Activated T-helper 2 cell treated with anti-CD3 and anti-CD28 coated beads, Interferon-gamma antibody, Interleukin-2, Interleukin-4, amounts not matched to agents 10 μg/mL and 5 μg/mL and 100 μg/mL, durations not matched to agents 14 hours and 24 hours and 36 hours (primary cell): ENCODE measurements around the gene IL17RC. TPM values are rescaled to one million over a fixed set of nuclear protein-coding genes. Genes with fewer than 3 reads are reported as not detected.

Experiments
- DNase-seq: peaks from one replicate; pipeline ENCODE4 v3.0.0; 2021; ENCODE audit warnings: low spot score
- H3K27ac Mint-ChIP-seq: one replicate; pipeline ENCODE4 v1.8.0; 2021; ENCODE audit warnings: mixed read lengths
- H3K27me3 Mint-ChIP-seq: one replicate; pipeline ENCODE4 v1.8.0; 2021; ENCODE audit warnings: low read depth, mixed read lengths
- H3K36me3 Mint-ChIP-seq: one replicate; pipeline ENCODE4 v1.8.0; 2021; ENCODE audit warnings: low read depth, mixed read lengths
- H3K4me1 Mint-ChIP-seq: one replicate; pipeline ENCODE4 v1.8.0; 2021; ENCODE audit warnings: low read depth, mixed read lengths
- H3K4me3 Mint-ChIP-seq: one replicate; pipeline ENCODE4 v1.8.0; 2021; ENCODE audit warnings: low read depth, mild to moderate bottlenecking, moderate library complexity, mixed read lengths
- H3K9me3 Mint-ChIP-seq: one replicate; pipeline ENCODE4 v1.8.0; 2021; ENCODE audit warnings: mixed read lengths
- intact Hi-C: fragments of 100-400 bp; cut with micrococcal nuclease; formaldehyde crosslinking; loops from one replicate; pipeline ENCODE4 v1.15.1; 2023
- total RNA-seq: library from RNA; stranded (reverse); gene quantifications from 2 replicates; pipeline ENCODE4 v1.2.3, GENCODE V29; 2022

Gene IL17RC
- total RNA-seq, 1 donor from 2014 or later = 0.27 TPM

- H3K4me1 Mint-ChIP-seq = peaks cover 5% of the 10 kb centered on the region
- H3K4me3 Mint-ChIP-seq = no peak overlapping the region
- no peaks in the 10 kb centered on the region for H3K9me3 Mint-ChIP-seq
- DNase-seq = no peak
- peaks cover 25% of the 10 kb centered on the region for H3K36me3 Mint-ChIP-seq
- H3K27me3 Mint-ChIP-seq = no peaks in the 10 kb centered on the region
- intact Hi-C loops = no loop called here
- H3K27ac Mint-ChIP-seq = no peak overlapping the region
Observed at GRCh38 chr3:9944271-9944670, 27.4 kb downstream of the IL17RC start.

- no peaks in the 10 kb centered on the region for H3K27me3 Mint-ChIP-seq
- no peak for DNase-seq
- H3K4me1 Mint-ChIP-seq = peaks cover 5% of the 10 kb centered on the region
- no peak overlapping the region for H3K27ac Mint-ChIP-seq
- H3K4me3 Mint-ChIP-seq = peak overlapping the region; percentile 48
- intact Hi-C loops = no loop called here
- peaks cover 25% of the 10 kb centered on the region for H3K36me3 Mint-ChIP-seq
- no peaks in the 10 kb centered on the region for H3K9me3 Mint-ChIP-seq
Observed at GRCh38 chr3:9945358-9945757, 28.5 kb downstream of the IL17RC start.

DNA sequence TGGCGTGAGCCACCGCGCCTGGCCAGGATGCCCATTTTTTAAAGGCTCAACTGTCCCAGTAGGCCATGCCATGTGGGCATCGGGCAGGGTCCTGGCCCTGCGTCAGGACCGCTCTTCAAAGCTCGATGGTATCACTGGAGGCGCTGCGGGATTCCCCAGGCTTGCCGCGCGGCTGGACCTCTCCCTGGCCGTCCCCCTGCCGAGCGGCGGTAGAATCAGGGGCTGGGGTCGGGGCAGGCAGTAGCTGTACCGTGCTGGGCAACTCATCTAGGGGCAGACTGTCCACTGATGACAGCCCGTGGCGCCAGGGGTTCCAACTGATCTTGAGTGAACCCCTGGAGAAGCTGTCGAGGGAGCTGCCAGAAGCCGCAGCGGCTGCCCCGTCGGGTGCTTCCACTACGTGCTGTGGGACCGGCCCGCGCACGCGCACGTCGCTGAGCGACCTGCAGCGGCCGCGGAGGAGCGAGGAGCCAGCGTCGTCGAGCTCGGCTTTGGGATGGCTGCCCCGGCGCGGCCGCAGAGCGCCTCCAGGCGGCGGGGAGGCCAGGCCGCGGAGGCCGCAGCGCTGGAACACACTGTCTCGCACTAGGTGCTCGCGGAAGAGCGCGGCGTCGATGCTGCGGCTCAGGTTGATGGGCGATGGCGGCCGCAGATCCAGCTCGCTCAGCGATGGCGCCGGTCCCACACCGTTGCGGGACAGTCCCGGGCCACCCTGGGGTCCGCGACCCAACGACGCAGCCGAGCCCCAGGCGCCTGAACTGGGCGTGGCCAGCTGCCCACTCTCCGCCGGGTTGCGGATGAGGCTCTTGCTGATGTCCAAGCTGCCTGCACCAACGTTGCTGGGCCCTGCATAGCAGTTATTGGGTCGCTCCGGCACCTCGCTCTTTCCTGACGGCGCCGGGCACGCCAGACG lies 29.5 kb downstream of the IL17RC start:
- Mint-ChIP-seq H3K4me3 (peak overlapping the region; percentile 84), H3K27me3 (no peaks in the 10 kb centered on the region), H3K27ac (peak overlapping the region; percentile 87), H3K4me1 (peaks cover 12% of the 10 kb centered on the region), H3K36me3 (peaks cover 22% of the 10 kb centered on the region), H3K9me3 (no peaks in the 10 kb centered on the region)
- peak; percentile 85 for DNase-seq
- intact Hi-C loops = loop anchor here (2.0 kb wide), 1 partner anchor 14 kb away; the partner anchor contains the start of gene CRELD1

DNA sequence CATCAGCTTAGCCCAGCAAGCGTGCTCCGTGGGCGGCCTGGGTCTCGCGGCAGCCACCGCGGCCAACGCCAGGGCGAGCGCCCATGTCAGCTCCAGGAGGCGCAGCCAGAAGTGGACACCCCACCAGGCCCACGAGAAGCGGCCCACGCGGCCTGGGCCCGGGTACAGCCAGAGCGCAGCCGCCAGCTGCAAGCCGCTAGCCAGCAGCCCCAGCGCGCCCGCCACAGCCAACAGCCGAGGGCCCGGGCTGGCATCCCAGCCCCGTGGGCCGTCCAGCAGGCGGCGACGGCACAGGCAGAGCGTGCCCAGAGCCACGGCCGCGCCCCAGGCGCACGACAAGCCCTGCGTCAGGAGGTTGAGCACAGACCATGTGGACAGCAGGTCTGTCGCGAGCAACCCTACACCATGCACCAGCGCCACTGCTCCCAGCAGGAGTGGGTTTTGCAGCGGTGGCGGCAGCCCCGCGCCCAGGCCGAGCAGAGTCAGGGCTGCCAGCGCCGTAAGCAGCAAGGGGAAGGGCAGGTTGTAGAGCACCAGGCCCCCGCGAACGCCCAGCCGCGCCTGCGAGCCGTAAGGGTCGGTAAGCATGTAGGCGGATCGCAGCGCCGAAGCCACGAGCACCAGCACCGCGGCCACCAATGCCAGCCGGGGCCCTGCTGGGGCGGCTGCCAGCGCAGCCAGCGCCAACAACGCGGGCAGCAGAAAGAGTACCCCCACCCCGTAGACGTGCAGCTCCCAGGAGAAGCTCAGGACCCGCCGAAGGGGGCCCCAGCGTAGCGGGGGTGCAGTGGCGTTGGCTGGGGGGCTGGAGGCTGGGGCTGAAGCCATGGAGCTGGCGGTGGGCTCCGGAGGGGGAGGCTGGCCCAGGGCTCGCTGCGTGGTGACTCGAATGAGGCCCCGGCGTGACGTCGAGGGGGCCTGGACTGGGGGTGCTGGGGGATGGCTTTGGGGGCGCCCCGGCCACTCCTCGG lies 30.4 kb downstream of the IL17RC start:
- no peaks in the 10 kb centered on the region for H3K9me3 Mint-ChIP-seq
- H3K36me3 Mint-ChIP-seq = peaks cover 18% of the 10 kb centered on the region
- peaks cover 15% of the 10 kb centered on the region for H3K4me1 Mint-ChIP-seq
- intact Hi-C loops = loop anchor here (2.0 kb wide), 1 partner anchor 15 kb away; the partner anchor contains the start of gene CRELD1
- H3K27me3 Mint-ChIP-seq = no peaks in the 10 kb centered on the region
- no peak overlapping the region for H3K27ac Mint-ChIP-seq
- no peak for DNase-seq
- no peak overlapping the region for H3K4me3 Mint-ChIP-seq

- Mint-ChIP-seq H3K27ac (no peak overlapping the region), H3K4me1 (peaks cover 18% of the 10 kb centered on the region), H3K36me3 (peaks cover 12% of the 10 kb centered on the region), H3K9me3 (no peaks in the 10 kb centered on the region), H3K4me3 (no peak overlapping the region), H3K27me3 (no peaks in the 10 kb centered on the region)
- intact Hi-C loops = no loop called here
- DNase-seq = no peak
Observed at GRCh38 chr3:9948586-9948985, 31.7 kb downstream of the IL17RC start.

GRCh38 chr3:9949115-9949514 lies 32.2 kb downstream of the IL17RC start:
- Mint-ChIP-seq H3K4me1 (peaks cover 18% of the 10 kb centered on the region), H3K27ac (no peak overlapping the region), H3K4me3 (no peak overlapping the region), H3K36me3 (peaks cover 6% of the 10 kb centered on the region), H3K27me3 (no peaks in the 10 kb centered on the region), H3K9me3 (no peaks in the 10 kb centered on the region)
- no peak for DNase-seq
- intact Hi-C loops = no loop called here

DNA sequence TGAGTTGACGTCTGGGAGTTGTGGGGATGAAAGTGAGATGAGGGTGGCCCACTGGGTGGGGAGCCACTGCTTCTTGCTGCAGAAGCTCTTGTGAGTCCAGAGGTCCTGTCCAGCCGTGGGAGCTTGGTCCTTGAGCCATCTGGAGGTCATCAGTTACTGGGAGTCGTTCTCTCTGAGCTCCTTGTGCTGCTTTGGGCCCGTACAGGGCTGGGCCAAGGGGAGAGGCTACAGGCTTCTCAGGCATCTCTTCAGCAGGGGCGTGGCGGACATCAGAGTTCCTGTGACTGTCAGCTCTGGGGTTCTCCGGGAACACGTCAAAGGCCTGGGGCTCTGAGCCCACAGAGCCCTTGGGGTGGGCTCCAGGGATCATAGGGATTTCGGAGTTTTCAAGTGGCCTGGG lies 32.7 kb downstream of the IL17RC start:
- Mint-ChIP-seq H3K4me1 (peaks cover 18% of the 10 kb centered on the region), H3K36me3 (peaks cover 4% of the 10 kb centered on the region), H3K27ac (no peak overlapping the region), H3K27me3 (no peaks in the 10 kb centered on the region), H3K9me3 (no peaks in the 10 kb centered on the region), H3K4me3 (no peak overlapping the region)
- intact Hi-C loops = loop anchor here (5.0 kb wide), 1 partner anchor 107 kb away; the partner anchor contains the start of gene RPUSD3
- DNase-seq = no peak

GRCh38 chr3:9951126-9951525 lies 34.2 kb downstream of the IL17RC start:
- Mint-ChIP-seq H3K27me3 (no peaks in the 10 kb centered on the region), H3K9me3 (no peaks in the 10 kb centered on the region), H3K27ac (peak overlapping the region; percentile 68), H3K36me3 (peaks cover 4% of the 10 kb centered on the region), H3K4me1 (peaks cover 14% of the 10 kb centered on the region), H3K4me3 (peak overlapping the region; percentile 87)
- intact Hi-C loops = loop anchor here (5.0 kb wide), 1 partner anchor 109 kb away; the partner anchor contains the start of gene RPUSD3
- DNase-seq = no peak

GRCh38 chr3:9951598-9951961 lies 34.7 kb downstream of the IL17RC start:
- intact Hi-C loops = loop anchor here (5.0 kb wide), 1 partner anchor 109 kb away; the partner anchor contains the start of gene RPUSD3
- DNase-seq = no peak
- H3K27ac Mint-ChIP-seq = peak overlapping the region; percentile 24

GRCh38 chr3:9951962-9952805 lies 35.3 kb downstream of the IL17RC start, which contains the start of gene PRRT3:
Gene PRRT3, minus strand, starts transcription at chr3:9952408. Its CDS starts 2,293 bp downstream, at chr3:9950115.
- peaks cover 4% of the 10 kb centered on the region for H3K36me3 Mint-ChIP-seq
- intact Hi-C loops = loop anchor here (5.0 kb wide), 1 partner anchor 110 kb away; the partner anchor contains the start of gene RPUSD3
- peak within 1 kb of the TSS; percentile 49 for H3K27ac Mint-ChIP-seq
- H3K9me3 Mint-ChIP-seq = no peaks in the 10 kb centered on the region
- peak; percentile 43 for DNase-seq
- H3K4me3 Mint-ChIP-seq = peak within 1 kb of the TSS; percentile 87
- no peaks in the 10 kb centered on the region for H3K27me3 Mint-ChIP-seq
- H3K4me1 Mint-ChIP-seq = peaks cover 12% of the 10 kb centered on the region

More at GRCh38 chr3:9951598-9951961, 34.7 kb downstream of the IL17RC start:
- H3K9me3 Mint-ChIP-seq = no peaks in the 10 kb centered on the region
- H3K4me1 Mint-ChIP-seq = peaks cover 12% of the 10 kb centered on the region
- peak overlapping the region; percentile 87 for H3K4me3 Mint-ChIP-seq
- no peaks in the 10 kb centered on the region for H3K27me3 Mint-ChIP-seq
- peaks cover 4% of the 10 kb centered on the region for H3K36me3 Mint-ChIP-seq

- Mint-ChIP-seq H3K27ac (no peak overlapping the region), H3K36me3 (peaks cover 4% of the 10 kb centered on the region), H3K4me3 (no peak overlapping the region), H3K27me3 (no peaks in the 10 kb centered on the region), H3K4me1 (peaks cover 12% of the 10 kb centered on the region), H3K9me3 (no peaks in the 10 kb centered on the region)
- DNase-seq = no peak
- intact Hi-C loops = no loop called here
Observed at GRCh38 chr3:9955067-9955502, 38.2 kb downstream of the IL17RC start.
